ENCODE results near the gene NKAIN1.

DNA sequence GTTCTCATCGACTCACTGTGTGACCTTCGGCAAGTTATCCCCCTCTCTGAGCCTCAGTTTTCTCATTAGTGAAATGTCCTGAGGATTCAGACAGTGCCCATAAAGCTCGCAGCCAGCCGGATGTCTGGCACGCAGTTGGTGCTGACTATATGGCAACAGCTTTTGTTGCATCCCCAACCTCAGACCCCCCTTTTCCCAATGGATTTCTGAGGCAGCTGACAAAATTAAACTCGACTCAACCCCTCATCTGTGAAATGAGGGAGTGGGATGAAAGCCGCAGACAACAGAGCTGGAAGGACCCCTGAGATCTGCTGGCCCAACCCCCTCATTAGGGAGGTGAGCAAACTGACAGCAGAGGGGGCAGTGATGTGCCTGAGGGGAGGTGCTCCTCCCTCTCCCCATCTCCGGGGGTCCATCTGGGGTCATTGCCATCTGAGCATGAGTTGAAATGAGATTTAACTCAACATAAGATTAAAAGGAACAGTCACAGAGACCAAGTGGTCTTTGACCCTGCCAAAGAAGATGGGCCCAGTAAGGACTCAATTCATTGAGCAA is 40.4 kb downstream of the NKAIN1 start:
- TF ChIP-seq, protein P1, sequence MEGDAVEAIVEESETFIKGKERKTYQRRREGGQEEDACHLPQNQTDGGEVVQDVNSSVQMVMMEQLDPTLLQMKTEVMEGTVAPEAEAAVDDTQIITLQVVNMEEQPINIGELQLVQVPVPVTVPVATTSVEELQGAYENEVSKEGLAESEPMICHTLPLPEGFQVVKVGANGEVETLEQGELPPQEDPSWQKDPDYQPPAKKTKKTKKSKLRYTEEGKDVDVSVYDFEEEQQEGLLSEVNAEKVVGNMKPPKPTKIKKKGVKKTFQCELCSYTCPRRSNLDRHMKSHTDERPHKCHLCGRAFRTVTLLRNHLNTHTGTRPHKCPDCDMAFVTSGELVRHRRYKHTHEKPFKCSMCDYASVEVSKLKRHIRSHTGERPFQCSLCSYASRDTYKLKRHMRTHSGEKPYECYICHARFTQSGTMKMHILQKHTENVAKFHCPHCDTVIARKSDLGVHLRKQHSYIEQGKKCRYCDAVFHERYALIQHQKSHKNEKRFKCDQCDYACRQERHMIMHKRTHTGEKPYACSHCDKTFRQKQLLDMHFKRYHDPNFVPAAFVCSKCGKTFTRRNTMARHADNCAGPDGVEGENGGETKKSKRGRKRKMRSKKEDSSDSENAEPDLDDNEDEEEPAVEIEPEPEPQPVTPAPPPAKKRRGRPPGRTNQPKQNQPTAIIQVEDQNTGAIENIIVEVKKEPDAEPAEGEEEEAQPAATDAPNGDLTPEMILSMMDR (IDR thresholded peaks at IDR 0.05 in 4 of 5, conservative IDR thresholded peaks at IDR 0.05 in 1 of 5): no peak
- no peak for TF ChIP-seq POLR2A (IDR thresholded peaks at IDR 0.05)

Measured in gastrocnemius medialis (tissue), 4 donors.